GM12878 (cell line): ENCODE data around the gene KCNN3. TPM values are rescaled to one million over a fixed set of nuclear protein-coding genes. Genes with fewer than 3 reads are reported as not detected.

ENCODE experiments used
- ATAC-seq: fragments of 200-7000 bp; cut with Tn5 transposase; 3 replicates; pipeline ENCODE4 v1.9.1; 2020; ENCODE audit warnings: mild to moderate bottlenecking, moderate library complexity
- BruUV-seq: library from RNA; stranded (reverse); fragments of 400-500 nt; replicated peaks from 2 replicates; lab custom pipeline; 2021; lab: Mats Ljungman, UMichigan
- CTCF ChIA-PET: fragments of 300-600 bp; sonication (Branson Sonifier 250); formaldehyde crosslinking; extraction: SDS; loops from one replicate; lab custom pipeline; 2021; ENCODE audit warnings: inconsistent platforms; lab: Yijun Ruan, JAX
- POLR2A ChIA-PET: fragments of 350-600 bp; formaldehyde crosslinking; extraction: SDS; loops from one replicate; lab custom pipeline; 2021; ENCODE audit warnings: inconsistent platforms; lab: Charles Lee
- RAD21 ChIA-PET: fragments of 300-600 bp; sonication (Branson Sonifier 250); formaldehyde crosslinking; loops from one replicate; lab custom pipeline; 2023; ENCODE audit warnings: antibody characterized with exemption; ENCODE audit not compliant: unreplicated experiment; lab: Charles Lee
- SMC1A ChIA-PET: fragments of 300-600 bp; sonication (Branson Sonifier 250); formaldehyde crosslinking; loops from one replicate; lab custom pipeline; 2023; ENCODE audit not compliant: unreplicated experiment, uncharacterized antibody; lab: Charles Lee
- DNase-seq: peaks from one replicate; pipeline ENCODE4 v3.0.0-alpha.2; 2011; ENCODE audit warnings: low read depth, low spot score
- FAIRE-seq: peaks from 3 replicates; lab custom pipeline; 2011; peaks lifted over from hg19 to GRCh38; lab: Jason Lieb, UNC
- H2AFZ ChIP-seq: 2 replicates; pipeline ENCODE4 v1.6.0; 2011; ENCODE audit warnings: low read depth, low read length, control low read depth; ENCODE audit not compliant: control insufficient read depth
- H3K27ac ChIP-seq: 2 replicates; pipeline ENCODE4 v1.5.1; 2011; ENCODE audit warnings: control low read depth; ENCODE audit not compliant: control insufficient read depth, insufficient read depth
- H3K27me3 ChIP-seq, 2 experiments: replicated peaks in 1 of 2; 2 replicates each; pipeline versions ENCODE4 v1.6.0 to v1.6.1; 2011; ENCODE audit warnings: low read length in 1 of 2; ENCODE audit not compliant: control insufficient read depth in 2 of 2, insufficient read depth in 2 of 2
- H3K36me3 ChIP-seq, 2 experiments: 2 replicates each; pipeline ENCODE4 v1.5.1; 2011; ENCODE audit warnings: low read length in 1 of 2; ENCODE audit not compliant: control insufficient read depth in 2 of 2, insufficient read depth in 2 of 2
- H3K4me1 ChIP-seq: 2 replicates; pipeline ENCODE4 v1.6.1; 2011; ENCODE audit warnings: mild to moderate bottlenecking, low read length, moderate library complexity, mixed read lengths; ENCODE audit not compliant: control insufficient read depth, insufficient read depth
- H3K4me2 ChIP-seq: 2 replicates; pipeline ENCODE4 v1.6.0; 2011; ENCODE audit warnings: control low read depth; ENCODE audit not compliant: control insufficient read depth, insufficient read depth
- H3K4me3 ChIP-seq: fragments of 200-600 bp; sonication (generic); 2 replicates; pipeline ENCODE4 v1.5.1; 2016
- H3K79me2 ChIP-seq: 2 replicates; pipeline ENCODE4 v1.6.0; 2011; ENCODE audit warnings: low read length; ENCODE audit not compliant: control insufficient read depth, insufficient read depth
- H3K9ac ChIP-seq: 2 replicates; pipeline ENCODE4 v1.8.0; 2011; ENCODE audit warnings: low read length, control low read depth, mixed read lengths; ENCODE audit not compliant: control insufficient read depth, insufficient read depth
- H3K9me3 ChIP-seq: replicated peaks from 3 replicates; pipeline ENCODE4 v1.5.1; 2011; ENCODE audit warnings: mild to moderate bottlenecking, low read length; ENCODE audit not compliant: control insufficient read depth, insufficient read depth
- H4K20me1 ChIP-seq: 2 replicates; pipeline ENCODE4 v1.6.0; 2011; ENCODE audit not compliant: control insufficient read depth, insufficient read depth
- ASH2L ChIP-seq: fragments of 300-600, 200-600 bp; sonication (generic); IDR thresholded peaks from 2 replicates; pipeline ENCODE4 v1.6.1; 2017; ENCODE audit warnings: low read depth, mild to moderate bottlenecking, borderline replicate concordance
- BRCA1 ChIP-seq: IDR thresholded peaks from 2 replicates; pipeline ENCODE4 v1.6.1; 2011; ENCODE audit warnings: low read depth, low read length, improper control_type of control experiment
- IKZF1 ChIP-seq: fragments of 450-650 bp; conservative IDR thresholded peaks from 2 replicates; pipeline ENCODE4 v1.6.1; 2017; ENCODE audit warnings: antibody characterized with exemption, mild to moderate bottlenecking
- NBN ChIP-seq: fragments of 450-650 bp; IDR thresholded peaks from 2 replicates; pipeline ENCODE4 v1.6.1; 2016
- PML ChIP-seq: IDR thresholded peaks from 2 replicates; pipeline ENCODE4 v1.6.1; 2012; ENCODE audit warnings: low read length, inconsistent platforms
- POLR2AphosphoS5 ChIP-seq: IDR thresholded peaks from 2 replicates; pipeline ENCODE4 v1.6.1; 2011; ENCODE audit warnings: mild to moderate bottlenecking, low read length, inconsistent platforms
- WGBS: methylation state at CpG from one replicate; pipeline ENCODE4 v1.1.6; 2016; ENCODE audit warnings: low lambda C conversion rate; ENCODE audit not compliant: insufficient replicate concordance, insufficient coverage; ENCODE audit errors: missing lambda C conversion rate; 5-methylcytosine and 5-hydroxymethylcytosine counted together
- in situ Hi-C: fragments of 300-500 bp; cut with MboI; formaldehyde crosslinking; loops from 9 replicates; pipeline ENCODE4 v1.14.3; 2018; ENCODE audit warnings: mixed read lengths
- intact Hi-C: fragments of 100-400 bp; cut with micrococcal nuclease; formaldehyde crosslinking; loops from one replicate; pipeline ENCODE4 v1.14.2; 2022; ENCODE audit not compliant: unreplicated experiment
- polyA plus RNA-seq, 11 experiments: library from polyadenylated mRNA; depleted of rRNA in 4 of 11; unstranded in 6 of 11; stranded (reverse) in 5 of 11; fragments of >200 nt; fragmentation: Nextera tagmentation in 4 of 11; fragmentation: Illumina TruSeq in 1 of 11; extraction: Ambion mirVana in 4 of 11; extraction: Trizol in 1 of 11; gene quantifications; 1 replicate in 1 of 11; 2 replicates in 10 of 11; pipeline versions ENCODE4 v1.2.1 to v1.2.3, GENCODE V29; 2011 to 2016; ENCODE audit warnings: inconsistent platforms in 2 of 11, missing spikeins in 2 of 11, low read depth in 1 of 11
- total RNA-seq, 4 experiments: library from RNA; depleted of rRNA in 3 of 4; stranded (reverse); fragments of >200 nt in 3 of 4; fragmentation: Illumina TruSeq in 1 of 4; extraction: Trizol in 1 of 4; gene quantifications; 2 replicates each; pipeline versions ENCODE4 v1.2.1 to v1.2.3, GENCODE V29; 2013 to 2021
- TF ChIP-seq, protein P1 (sequence below): IDR thresholded peaks from 2 replicates; pipeline ENCODE4 v1.6.1; 2011; ENCODE audit warnings: borderline replicate concordance, low read depth, mild to moderate bottlenecking, moderate library complexity, mixed read lengths, low read length; ENCODE audit not compliant: insufficient read depth; ENCODE audit errors: extremely low read length
- TF ChIP-seq, protein P2 (sequence below): fragments of 450-650 bp; IDR thresholded peaks from 2 replicates; pipeline ENCODE4 v1.6.1; 2017; ENCODE audit warnings: mild to moderate bottlenecking, moderate library complexity

KCNN3 gene
- total and polyA plus RNA-seq, 10 of the 15 experiments (the other 5 are each of a cell fraction or from before 2014, with no cell fraction given): 3.5 to 26.4 (median 14.9) TPM

DNA sequence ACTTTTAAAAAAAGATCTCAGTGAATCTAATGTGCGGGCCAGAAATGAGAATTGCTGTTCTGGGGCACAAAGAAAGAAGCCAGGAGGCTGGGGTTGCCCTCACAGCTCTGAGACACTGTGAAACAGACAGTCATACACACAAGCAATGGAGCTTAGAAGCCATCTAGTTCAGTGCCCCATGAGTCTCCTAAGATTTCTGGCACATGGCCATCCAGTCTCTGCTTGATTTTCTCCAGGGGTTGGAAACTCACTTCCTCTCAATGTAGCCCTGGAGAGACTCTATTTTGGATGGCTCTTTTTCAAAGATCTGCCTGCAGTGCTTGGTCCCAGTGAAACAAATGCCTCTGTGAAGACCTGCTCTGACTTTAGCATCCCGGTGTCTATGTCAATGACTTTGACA, 38.6 kb downstream of the KCNN3 start:
- in situ Hi-C loops: no loop called here
- no peak overlapping the region for H3K9ac ChIP-seq
- peaks cover 2 to 5% of the 10 kb centered on the region in 2 experiments; a peak in 3 of 4 replicates for H3K36me3 ChIP-seq
- WGBS: 97% methylated on average over 2 of the region's 2 CpGs
- DNase-seq: no peak
- no peaks in the 10 kb centered on the region for H3K27me3 ChIP-seq
- 0 out of 2 replicates have a peak, but pooled peaks cover under 1% of the 10 kb centered on the region for H4K20me1 ChIP-seq
- ChIA-PET SMC1A (no interaction called here), CTCF (no interaction called here), POLR2A (no interaction called here), RAD21 (interaction anchor here (0.6 kb wide), 1 partner anchor 36 kb away, joined by 3 read pairs; no protein-coding TSS in a partner anchor)
- intact Hi-C loops: no loop called here
- H3K4me3 ChIP-seq: no peak overlapping the region
- H3K4me1 ChIP-seq: peaks cover 6% of the 10 kb centered on the region
- H3K79me2 ChIP-seq: peaks cover 3% of the 10 kb centered on the region
- TF ChIP-seq IKZF1 (no peak), POLR2AphosphoS5 (no peak), PML (no peak), NBN (no peak), BRCA1 (no peak), ASH2L (no peak)
- TF ChIP-seq, protein P1, sequence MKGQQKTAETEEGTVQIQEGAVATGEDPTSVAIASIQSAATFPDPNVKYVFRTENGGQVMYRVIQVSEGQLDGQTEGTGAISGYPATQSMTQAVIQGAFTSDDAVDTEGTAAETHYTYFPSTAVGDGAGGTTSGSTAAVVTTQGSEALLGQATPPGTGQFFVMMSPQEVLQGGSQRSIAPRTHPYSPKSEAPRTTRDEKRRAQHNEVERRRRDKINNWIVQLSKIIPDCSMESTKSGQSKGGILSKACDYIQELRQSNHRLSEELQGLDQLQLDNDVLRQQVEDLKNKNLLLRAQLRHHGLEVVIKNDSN: no peak
- TF ChIP-seq, protein P2, sequence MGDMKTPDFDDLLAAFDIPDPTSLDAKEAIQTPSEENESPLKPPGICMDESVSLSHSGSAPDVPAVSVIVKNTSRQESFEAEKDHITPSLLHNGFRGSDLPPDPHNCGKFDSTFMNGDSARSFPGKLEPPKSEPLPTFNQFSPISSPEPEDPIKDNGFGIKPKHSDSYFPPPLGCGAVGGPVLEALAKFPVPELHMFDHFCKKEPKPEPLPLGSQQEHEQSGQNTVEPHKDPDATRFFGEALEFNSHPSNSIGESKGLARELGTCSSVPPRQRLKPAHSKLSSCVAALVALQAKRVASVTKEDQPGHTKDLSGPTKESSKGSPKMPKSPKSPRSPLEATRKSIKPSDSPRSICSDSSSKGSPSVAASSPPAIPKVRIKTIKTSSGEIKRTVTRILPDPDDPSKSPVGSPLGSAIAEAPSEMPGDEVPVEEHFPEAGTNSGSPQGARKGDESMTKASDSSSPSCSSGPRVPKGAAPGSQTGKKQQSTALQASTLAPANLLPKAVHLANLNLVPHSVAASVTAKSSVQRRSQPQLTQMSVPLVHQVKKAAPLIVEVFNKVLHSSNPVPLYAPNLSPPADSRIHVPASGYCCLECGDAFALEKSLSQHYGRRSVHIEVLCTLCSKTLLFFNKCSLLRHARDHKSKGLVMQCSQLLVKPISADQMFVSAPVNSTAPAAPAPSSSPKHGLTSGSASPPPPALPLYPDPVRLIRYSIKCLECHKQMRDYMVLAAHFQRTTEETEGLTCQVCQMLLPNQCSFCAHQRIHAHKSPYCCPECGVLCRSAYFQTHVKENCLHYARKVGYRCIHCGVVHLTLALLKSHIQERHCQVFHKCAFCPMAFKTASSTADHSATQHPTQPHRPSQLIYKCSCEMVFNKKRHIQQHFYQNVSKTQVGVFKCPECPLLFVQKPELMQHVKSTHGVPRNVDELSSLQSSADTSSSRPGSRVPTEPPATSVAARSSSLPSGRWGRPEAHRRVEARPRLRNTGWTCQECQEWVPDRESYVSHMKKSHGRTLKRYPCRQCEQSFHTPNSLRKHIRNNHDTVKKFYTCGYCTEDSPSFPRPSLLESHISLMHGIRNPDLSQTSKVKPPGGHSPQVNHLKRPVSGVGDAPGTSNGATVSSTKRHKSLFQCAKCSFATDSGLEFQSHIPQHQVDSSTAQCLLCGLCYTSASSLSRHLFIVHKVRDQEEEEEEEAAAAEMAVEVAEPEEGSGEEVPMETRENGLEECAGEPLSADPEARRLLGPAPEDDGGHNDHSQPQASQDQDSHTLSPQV: no peak
- BruUV-seq: no TSS peak
- no peaks in the 10 kb centered on the region for H3K9me3 ChIP-seq
- H3K4me2 ChIP-seq: no peak overlapping the region
- no peak for ATAC-seq
- FAIRE-seq: no peak
- no peak overlapping the region for H3K27ac ChIP-seq
- no peak overlapping the region for H2AFZ ChIP-seq
